GM18873 (cell line): ENCODE measurements around the gene UQCR10.
"Not testable (repeated sequence)": the region's sequence is repeated elsewhere in the genome, so short reads cannot be mapped to it uniquely, and the experiment has no call there.

ENCODE experiments used
- ATAC-seq: cut with Tn5 transposase; IDR thresholded peaks from one replicate; pipeline ENCODE4 v1.9.1; 2021; ENCODE audit warnings: mild to moderate bottlenecking, moderate library complexity, moderate number of reproducible peaks; ENCODE audit not compliant: unreplicated experiment, low FRiP score

The UQCR10 gene

DNA sequence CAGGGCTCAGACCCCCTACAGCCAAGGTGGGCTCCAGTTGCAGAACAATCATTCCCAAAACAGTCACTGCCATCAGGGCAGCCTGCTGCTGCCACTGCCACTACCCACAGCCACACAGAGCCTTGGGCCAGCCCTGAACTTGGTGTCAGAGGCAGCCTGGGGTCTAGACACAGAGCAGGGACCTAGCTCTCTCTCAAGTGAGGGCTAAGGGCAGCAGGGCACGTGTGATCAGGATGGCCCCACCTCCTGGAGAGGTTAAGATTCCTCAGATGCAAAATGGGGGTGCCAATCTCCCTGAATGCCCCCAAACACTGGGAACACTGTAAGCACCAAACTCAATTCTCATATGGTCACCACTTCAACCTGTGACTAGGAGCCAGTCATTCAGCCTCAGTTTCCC, 31.8 kb upstream of the UQCR10 start:
- ATAC-seq: no peak

DNA sequence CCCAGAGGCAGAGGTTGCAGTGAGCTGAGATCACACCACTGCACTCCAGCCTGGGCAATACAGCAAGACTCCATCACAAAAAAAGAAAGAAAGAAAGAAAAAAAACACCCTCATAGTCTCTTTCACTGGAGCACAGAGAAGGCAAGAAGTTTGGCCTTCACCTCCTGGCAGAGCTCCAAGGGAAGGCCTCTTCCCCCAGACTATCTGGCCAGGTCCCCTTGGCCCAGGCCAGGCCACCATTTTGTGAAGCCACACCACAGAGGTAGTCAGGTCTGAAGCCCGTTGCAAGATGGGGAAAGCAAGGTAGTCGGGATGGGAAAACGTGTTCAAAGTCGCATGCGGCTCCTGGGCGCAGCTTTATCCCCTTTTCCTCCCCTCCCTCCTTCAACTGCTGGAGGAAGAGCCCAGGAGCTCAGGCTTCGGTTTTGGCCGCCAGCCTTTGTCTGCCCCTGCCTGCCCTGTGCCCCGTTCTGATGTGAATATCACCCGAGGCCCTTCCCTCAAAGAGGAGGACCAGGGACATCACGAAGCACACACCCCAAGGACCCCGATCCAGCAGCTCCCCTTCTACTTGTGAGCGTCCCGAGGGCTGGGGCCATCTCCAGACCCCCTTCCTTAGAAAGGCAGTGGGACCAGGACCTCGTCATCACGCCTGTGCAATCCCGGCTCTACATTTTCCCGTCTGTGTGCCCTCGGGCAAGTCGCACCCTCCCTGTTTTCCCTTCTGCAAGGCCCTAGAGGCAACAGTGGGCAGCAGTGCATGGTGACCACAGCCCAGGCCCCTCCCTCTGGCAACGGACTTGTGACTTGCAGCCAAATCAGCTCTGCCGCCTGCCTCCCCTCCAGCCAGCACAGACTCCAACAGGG, 29.7 kb upstream of the UQCR10 start:
- ATAC-seq: no peak

DNA sequence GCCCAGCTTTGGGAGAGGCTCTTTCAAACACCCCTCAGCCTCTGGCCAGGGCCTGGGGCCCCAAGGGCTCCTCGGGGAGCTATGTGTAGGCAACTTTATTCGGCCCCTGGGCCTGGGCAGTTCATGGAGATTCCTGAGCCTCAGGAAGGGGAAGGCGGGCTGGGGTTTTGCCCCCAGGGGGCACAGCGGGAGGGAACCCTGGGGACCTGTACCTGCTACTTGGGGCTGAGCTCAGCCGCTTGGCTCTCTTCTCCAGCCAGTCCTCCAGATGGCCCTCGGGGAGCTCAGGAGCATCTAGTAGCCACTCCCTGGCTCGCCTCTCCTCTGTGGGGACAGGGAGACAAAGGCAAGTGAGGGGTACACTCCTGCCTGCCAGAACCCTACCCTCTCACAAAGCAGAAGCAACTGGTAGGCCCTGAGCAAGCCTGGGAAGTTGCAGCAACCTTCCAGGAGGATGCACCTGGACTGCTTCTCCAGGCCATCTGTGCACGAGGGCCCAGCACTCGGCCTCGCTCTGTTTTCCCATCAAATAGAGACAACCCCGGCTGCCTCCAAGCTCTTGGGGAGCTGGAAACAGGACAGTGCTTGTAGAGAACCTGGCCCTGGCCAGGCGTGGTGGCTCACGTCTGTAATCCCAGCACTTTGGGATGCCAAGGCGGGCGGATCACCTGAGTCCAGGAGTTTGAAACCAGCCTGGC, 28.9 kb upstream of the UQCR10 start:
- ATAC-seq: no peak

DNA sequence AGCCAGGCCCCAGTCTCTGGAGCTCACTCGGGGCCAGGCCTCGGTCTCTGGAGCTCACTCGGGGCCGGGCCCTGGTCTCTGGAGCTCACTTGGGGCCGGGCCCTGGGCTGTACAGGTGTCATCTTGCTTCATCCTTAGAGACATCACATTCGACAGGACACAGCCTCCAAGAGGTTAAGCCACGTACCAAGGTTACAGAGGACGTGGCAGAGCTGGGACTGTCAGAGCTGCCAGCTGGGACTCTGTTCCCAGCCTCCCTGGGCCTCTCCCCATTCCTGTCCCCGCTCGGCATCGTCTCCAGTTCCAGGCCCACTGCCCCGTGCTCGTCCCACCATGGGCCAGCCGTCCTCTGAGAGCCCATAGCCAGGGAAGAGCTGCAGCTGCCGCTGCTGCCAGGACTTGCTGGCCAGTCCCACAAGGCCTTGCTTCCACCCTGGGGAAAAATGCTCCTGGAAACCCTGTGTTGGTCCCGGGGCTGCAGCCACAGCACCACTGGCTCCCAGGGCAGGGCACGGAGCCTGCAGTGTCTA, 27.8 kb upstream of the UQCR10 start:
- no peak for ATAC-seq

DNA sequence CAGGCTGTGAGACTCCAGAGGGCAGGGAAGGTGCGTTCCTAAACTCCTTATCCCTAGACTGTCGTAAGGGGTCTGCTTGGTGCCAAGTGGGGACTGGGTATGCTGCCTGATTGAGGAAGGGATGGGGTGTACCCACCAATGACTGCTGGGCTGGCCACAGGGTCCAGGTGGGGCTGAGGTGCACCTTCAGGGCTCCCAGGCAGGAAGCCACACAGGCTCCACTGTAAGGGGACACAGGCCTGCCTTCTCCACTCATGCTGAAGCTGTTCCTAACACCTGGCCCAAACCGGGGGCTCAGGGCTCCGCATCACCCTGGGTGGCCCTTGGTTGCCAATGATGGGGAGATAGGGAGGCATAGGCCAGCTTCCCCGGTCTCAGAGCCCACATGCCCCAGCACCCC, 27.0 kb upstream of the UQCR10 start:
- no peak for ATAC-seq

DNA sequence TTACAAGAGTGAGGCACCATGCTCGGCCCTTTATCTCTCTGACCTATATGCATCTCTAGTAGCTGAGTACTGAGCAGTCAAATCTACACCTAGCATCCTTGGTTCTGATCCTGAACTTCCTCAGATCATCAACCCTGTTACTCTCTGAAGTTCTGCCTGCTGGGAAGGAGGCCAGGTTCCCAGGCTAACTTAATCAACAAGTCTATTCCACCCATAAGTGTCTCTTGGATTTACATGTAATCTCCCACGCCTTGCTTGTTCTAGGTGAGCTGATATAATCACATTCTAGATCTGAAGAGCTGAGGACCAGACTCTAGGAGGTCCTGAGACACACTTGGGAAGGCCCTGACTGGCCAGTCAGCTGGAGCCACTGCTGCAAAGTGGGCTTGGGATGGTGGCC, 25.2 kb upstream of the UQCR10 start:
- ATAC-seq: no peak

DNA sequence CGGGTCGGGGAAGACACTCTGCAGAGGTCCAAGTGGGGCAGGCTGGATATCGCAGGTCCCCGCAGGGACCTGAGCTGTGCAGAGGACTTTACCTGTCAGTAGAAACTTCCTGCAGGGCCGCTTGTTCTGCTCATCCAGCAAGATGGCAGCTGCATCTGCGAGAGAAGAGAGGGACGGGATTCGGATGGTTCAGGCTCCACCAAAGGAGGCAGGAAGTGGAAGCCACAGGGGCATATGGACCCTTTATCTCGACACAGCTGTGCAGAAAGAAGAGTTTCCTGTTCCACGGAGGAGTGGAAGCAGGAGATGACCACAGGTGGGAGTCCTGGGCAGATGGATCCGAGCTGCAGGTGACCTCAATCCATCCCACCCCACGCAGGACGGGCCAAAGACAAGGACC, 24.8 kb upstream of the UQCR10 start:
- no peak for ATAC-seq

DNA sequence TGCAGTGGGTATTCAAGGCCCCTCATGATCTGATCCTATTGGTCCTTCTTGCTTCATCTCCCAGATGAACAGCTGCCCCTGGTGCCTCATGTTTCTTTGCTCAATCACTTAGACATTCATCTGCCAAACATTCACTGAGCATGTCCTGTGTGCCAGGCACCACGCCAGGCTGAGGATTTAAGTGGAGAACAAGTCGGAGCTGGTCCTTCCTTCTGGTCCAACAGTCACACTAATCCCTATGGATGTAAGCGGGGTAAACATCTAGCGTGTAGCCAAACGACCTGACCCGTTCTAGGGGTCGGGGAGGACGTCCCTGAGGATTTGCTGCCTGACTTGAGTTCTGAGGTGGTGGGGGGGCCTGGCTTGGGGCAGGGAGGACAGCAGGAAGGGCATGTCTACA, 22.3 kb upstream of the UQCR10 start:
- ATAC-seq: no peak

DNA sequence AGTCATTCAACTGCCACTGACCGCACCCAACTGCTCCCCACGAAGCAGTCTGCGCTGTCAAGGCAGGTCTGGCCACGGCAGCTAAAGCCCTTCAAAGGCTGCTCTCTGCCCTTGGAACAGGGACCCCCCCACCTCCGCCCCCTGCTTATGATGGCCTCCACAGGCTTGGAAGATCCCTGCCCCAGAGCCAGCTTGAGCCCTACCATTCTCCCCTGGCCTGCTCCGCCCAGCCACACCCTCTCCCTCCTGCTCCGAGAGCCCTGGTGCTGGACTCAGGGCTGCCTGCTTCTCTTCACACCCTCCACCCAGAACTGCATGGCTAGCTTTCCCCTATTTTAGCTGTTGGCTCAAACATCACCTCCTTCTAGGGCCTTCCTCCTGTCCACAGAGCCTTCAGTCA, 19.3 kb upstream of the UQCR10 start:
- ATAC-seq: no peak

DNA sequence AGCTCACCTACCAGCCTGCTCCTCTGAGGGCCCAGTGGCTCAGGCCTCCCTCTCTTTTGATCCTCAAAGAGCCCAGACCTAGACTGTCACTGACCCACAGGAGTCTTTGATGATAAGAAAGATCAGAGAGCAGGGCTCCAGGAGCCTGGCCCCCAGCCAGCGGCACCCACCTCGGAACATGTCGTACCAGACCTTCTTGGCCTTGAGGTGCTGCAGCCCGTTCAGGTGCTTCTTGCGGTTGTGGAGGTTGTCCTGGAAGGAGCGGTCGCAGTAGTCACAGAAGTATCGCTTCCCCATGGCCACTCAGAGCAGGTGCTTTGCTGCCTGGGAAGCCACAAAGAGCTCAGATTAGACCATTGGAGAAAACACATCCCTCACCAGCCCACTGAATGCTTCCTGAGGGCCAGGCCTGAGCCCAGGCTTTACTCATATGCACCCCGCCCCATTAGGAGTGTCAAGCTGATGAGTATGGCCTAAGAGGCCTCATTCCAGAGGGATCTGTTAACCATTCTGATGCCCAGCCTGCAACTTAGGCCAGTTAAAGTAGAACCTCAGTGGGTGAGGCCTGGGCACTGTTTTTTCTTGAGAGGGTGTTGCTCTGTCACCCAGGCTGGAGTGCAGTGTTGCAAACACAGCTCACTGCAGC, 18.8 kb upstream of the UQCR10 start:
- no peak for ATAC-seq

DNA sequence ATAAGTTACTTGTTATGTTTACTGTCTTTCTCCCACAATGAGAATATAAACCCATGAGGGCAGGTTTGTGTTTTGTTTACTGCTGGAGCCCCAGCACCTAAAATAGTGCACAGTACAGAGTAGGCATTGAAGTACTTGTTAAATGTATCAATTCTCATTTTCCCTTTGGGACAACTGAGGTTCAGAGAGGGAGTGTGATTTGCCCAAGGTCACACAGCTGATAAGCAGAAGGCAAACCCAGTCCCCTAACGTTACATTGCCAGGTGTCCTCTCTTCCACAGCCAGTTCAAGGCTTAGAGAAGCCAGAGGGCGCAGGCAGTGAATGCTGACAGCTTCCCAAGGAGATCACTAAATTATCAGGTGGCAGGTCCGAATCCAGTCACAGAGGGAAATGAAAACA, 17.1 kb upstream of the UQCR10 start:
- ATAC-seq: no peak

DNA sequence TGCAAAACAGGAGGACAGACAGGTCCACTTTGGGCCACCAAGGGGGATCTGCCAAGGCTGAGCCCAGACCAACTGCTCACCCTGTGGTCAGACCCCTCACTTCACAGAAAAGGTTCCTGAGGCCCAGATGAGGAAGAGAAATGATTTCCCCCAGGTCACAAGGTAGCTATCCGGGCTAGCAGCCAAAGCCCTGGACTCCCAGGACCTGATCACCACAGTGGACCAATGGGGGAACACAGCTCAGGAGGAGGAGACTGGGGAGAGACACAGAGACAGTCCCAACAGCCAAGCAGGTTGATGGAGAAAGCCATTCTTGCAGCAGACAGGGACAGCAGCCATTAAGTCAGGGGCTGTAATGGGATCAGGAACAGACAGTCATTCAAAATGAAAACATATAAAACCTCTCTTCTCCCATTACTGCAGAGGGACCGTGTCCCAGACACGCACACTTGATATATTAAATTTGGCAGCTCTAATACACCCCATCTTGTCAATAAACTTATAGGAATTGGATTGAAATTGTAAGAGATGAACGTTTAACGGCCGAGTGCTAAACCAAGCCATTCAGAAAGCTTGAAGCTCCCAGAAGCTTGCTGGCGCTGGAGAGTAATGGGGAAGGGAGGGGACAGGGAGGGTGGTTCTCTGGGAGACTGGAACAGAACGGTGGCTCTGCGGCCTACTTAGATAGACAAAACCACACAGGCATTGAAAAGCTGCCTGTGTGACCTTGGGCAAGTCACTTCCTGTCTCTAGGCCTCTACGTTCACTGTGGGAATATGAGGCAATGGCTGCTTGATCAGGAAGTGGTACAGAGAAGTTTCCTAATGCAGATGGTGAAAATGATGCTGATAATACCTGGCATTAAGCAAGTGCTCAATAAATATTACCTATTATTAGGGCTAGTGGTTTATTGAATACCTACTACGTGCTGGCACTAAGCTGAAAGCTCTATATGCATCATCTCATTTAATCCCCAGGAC, 16.3 kb upstream of the UQCR10 start:
- no peak for ATAC-seq

DNA sequence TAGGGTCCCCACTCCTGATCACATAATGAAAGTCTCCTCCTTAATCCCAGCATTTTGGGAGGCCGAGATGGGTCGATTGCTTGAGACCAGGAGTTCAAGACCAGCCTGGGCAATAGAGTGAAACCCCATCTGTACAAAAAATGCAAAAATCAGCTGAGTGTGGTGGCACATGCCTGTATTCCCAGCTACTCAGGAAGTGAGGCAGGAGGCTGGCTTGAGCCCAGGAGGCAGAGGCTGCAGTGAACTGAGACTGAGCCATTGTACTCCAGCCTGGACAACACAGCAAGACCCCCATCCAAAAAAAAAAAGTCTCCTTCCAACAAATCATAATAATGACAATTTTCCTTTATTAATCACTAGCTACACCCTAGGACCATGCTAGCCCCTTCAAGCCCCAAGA, 15.5 kb upstream of the UQCR10 start:
- no peak for ATAC-seq

DNA sequence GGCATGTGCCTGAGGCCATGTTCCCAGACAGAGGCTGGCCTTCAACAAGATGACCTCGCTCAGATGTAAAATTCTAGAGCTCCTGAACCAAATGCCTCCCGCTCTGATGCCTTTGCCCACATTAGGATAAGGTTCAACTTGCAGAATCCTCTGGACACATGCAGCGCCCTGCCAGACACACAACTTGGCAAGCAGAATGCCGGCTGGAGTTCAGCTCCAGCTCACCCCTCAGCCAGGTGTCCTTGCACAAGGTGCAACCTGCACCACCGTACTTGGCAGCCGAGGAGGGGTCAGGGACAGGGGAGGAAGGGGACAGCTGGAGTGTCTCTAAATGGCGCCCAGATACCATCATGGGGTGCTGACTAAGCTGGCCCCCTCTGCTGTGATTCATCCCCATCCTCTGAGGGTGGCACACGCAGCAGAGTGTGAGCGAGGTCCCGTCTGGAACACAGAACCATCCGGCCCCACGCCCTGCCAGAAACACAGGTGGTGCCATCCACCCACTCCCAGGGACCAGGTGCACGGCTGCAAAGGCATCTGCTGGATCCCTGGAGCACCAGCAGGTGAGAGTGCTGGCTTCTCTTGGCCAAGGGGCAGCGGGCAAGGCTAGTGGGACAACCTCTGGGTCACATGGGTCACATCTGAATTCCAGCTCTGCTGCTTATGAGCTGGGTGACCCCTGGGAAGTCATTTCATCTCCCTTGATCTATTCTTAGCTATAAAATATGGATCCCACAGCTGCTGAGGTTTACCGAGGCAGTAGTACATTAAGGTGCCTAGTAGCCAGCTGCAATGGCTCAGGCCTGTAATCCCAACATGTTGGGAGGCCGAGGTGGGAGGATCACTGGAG, 13.1 kb upstream of the UQCR10 start:
- ATAC-seq: no peak

DNA sequence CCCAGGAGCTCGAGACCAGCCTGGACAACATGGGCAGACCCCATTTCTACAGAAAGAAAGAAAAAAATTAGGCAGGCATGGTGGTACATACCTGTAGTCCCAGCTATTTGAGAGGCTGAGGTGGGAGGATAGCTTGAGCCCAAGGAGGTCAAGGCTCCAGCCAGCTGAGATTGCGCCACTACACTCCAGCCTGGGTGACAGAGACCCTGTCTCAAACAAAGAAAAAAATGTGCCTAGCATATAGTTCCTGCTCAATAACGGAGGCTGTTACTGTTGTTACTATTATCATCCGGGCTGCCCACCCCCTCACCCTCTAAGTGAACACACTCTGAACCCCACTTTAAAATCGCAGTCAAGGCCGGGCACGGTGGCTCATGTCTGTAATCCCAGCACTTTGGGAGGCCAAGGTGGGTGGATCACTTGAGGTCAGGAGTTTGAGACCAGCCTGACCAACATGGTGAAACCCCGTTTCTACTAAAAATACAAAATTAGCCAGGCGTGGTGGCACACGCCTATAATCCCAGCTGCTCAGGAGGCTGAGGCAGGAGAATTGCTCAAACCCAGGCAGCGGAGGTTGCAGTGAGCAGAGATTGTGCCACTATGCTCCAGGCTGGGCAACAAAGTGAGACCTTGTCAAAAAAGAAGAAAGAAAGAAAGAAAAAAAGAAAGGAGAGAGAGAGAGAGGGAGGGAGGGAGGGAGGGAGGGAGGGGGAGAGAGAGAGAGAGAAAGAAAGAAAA, 12.3 kb upstream of the UQCR10 start:
- not testable (repeated sequence) for ATAC-seq

DNA sequence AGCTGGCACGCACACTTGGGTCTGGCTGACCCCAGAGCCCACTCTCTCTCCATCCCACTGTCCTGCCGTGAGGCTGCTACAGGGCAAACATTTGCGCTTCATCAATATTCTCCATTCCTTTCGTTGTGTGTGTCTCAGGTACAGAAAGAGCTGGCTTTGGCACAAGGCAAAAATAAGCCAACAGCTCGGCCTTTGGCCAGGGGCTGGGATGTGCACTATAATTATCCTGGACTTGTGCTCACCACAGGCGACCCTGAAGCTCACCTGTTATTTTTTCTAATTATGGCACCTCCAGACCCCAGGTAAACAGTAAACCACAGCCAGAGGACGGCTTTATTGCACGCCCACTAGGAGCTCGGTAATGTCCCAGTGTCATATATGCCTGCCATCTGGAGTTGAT, 11.3 kb upstream of the UQCR10 start:
- no peak for ATAC-seq

DNA sequence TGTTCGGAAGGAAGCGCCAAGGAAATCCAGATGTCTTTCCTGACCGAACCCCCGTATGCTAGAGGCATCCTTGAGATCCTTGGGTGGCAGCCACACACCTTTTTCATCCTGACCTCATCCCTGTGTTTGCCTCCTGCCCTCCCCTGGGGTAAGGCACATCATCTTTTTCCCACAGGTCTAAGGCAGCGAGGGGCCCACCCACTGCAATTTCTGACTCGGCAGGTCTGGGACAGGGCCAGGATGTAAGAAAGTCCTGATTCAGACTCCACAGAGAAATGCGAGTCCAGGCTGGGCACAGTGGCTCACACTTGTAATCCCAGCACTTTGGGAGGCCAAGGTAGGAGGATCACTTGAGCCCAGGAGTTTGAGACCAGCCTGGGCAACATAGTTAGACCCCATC, 10.8 kb upstream of the UQCR10 start:
- ATAC-seq: no peak

DNA sequence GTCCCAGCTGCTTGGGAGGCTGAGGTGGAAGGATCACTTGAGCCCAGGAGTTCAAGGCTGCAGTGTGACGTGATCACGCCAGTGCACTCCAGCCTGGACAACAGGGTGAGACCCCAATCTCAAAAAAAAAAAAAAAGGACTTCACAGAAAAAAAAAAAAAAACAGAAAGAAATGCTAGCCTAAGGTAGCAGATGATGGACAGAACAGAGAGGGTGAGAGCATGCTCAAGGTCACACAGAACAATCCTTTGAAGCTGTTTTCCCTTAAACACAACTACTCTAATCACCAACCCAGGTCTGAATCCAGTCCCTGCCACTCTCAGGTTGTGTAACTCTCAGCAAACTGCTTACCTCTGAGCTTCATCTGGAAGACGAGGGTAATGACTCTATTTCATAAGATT, 10.1 kb upstream of the UQCR10 start:
- no peak for ATAC-seq
